ENCODE measurements around the gene LOC128125822.

The LOC128125822 gene

DNA sequence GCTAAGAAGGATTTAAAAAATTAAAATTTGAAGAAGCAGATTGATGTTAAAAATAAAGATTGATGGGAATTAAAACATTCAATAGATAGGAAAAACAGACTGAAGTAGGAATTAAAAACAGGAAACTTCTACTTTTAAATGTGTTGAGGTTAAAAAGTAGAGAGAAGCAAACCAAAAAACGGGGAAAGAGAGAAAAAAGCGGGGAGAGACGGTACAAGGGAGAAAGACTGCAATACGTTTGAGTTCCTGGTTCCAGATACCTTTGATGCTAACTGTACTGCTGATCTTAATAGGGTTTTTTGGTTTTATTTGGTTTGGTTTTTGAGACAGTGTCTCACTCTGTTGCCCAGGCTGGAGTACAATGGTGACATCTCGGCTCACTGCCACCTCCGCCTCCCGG, 27.0 kb downstream of the LOC128125822 start:
- peaks cover 0 to 6% of the 10 kb centered on the region in 2 donors for H3K4me1 ChIP-seq
- TF ChIP-seq POLR2A (IDR thresholded peaks at IDR 0.05) (no peak), CTCF (IDR thresholded peaks at IDR 0.05) (no peak)
- WGBS, 2 donors = 89 to 90% methylated on average over 7 of the region's 7 CpGs
- H3K27me3 ChIP-seq = no peaks in the 10 kb centered on the region
- H3K4me3 ChIP-seq (replicated peaks in 1 of 3) = no peak overlapping the region
- no peak overlapping the region for H3K27ac ChIP-seq
- intact Hi-C loops (cut with DNase I) = loop anchor here (2.0 kb wide), 1 partner anchor 166 kb away; no protein-coding TSS in a partner anchor
- no peak for DNase-seq
- H3K9me3 ChIP-seq = no peaks in the 10 kb centered on the region
- H3K36me3 ChIP-seq = no peaks in the 10 kb centered on the region

DNA sequence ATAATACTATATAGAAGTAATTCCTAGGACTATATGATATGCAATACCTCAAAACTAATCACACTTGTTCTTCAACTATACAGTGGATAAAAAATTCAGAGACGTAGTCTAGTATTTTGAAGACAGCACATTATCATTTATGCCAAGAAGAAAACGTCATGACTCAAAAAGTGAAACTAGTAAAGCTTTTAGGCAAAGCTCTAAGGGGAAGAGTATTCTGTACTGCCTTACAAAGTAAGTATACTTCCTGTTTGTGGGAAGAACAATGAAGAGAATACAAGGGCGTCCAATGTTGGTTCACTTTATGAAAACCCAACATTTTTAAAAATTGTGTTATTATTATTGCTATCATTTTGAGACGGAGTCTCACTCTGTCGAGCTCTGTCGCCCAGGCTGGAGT, 27.9 kb downstream of the LOC128125822 start:
- WGBS, 2 donors = 84 to 85% methylated on average over 6 of the region's 6 CpGs
- no peaks in the 10 kb centered on the region for H3K27me3 ChIP-seq
- peaks cover 0 to 6% of the 10 kb centered on the region in 2 donors for H3K4me1 ChIP-seq
- H3K27ac ChIP-seq = no peak overlapping the region
- H3K9me3 ChIP-seq = no peaks in the 10 kb centered on the region
- no peak overlapping the region for H3K4me3 ChIP-seq (replicated peaks in 1 of 3)
- intact Hi-C loops (cut with DNase I) = no loop called here
- no peak for TF ChIP-seq CTCF (IDR thresholded peaks at IDR 0.05)
- TF ChIP-seq POLR2A (IDR thresholded peaks at IDR 0.05) = no peak
- no peak for DNase-seq
- no peaks in the 10 kb centered on the region for H3K36me3 ChIP-seq

GRCh38 chr6:63609231-63609630, 37.0 kb downstream of the LOC128125822 start:
- no peak overlapping the region for H3K27ac ChIP-seq
- intact Hi-C loops (cut with DNase I) = no loop called here
- H3K27me3 ChIP-seq = no peaks in the 10 kb centered on the region
- TF ChIP-seq POLR2A (IDR thresholded peaks at IDR 0.05) (no peak), CTCF (IDR thresholded peaks at IDR 0.05) (no peak)
- no peak for DNase-seq
- H3K4me1 ChIP-seq = no peaks in the 10 kb centered on the region
- no peak overlapping the region for H3K4me3 ChIP-seq (replicated peaks in 1 of 3)
- WGBS, 2 donors = 95% methylated on average over 1 of the region's 1 CpG
- no peaks in the 10 kb centered on the region for H3K9me3 ChIP-seq
- no peaks in the 10 kb centered on the region for H3K36me3 ChIP-seq

DNA sequence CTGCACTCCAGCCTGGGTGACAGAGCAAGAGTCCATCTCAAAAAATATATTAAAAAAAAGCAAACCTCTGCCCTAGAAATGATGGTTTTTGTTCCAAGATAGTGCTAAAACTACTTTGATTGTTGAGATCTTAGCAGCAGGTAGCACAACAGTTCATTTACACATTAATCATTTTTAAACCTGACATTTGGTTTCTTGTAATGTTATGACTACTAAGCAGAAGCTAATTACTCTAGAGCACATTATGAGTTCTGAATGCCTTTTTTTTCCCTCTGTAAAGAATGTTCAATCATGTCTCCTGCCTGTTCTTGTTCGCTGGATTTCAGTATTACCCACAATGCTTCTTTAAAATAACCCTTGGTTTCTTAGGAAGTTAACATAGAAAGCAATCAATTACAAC, 38.7 kb downstream of the LOC128125822 start:
- intact Hi-C loops (cut with DNase I) = no loop called here
- 36 to 52% methylated on average over 1 of the region's 1 CpG for WGBS, 2 donors
- Histone ChIP-seq H3K27ac (no peak overlapping the region), H3K4me1 (no peaks in the 10 kb centered on the region), H3K36me3 (no peaks in the 10 kb centered on the region), H3K9me3 (no peaks in the 10 kb centered on the region), H3K4me3 (replicated peaks in 1 of 3) (no peak overlapping the region), H3K27me3 (no peaks in the 10 kb centered on the region)
- no peak for DNase-seq
- TF ChIP-seq POLR2A (IDR thresholded peaks at IDR 0.05) (no peak), CTCF (IDR thresholded peaks at IDR 0.05) (no peak)

GRCh38 chr6:63611560-63611959, 39.3 kb downstream of the LOC128125822 start:
- intact Hi-C loops (cut with DNase I) = no loop called here
- TF ChIP-seq CTCF (IDR thresholded peaks at IDR 0.05) (no peak), POLR2A (IDR thresholded peaks at IDR 0.05) (no peak)
- no peak for DNase-seq
- Histone ChIP-seq H3K4me1 (no peaks in the 10 kb centered on the region), H3K27me3 (no peaks in the 10 kb centered on the region), H3K9me3 (no peaks in the 10 kb centered on the region), H3K36me3 (no peaks in the 10 kb centered on the region), H3K4me3 (replicated peaks in 1 of 3) (no peak overlapping the region), H3K27ac (no peak overlapping the region)
- WGBS, 2 donors = 88 to 97% methylated on average over 1 of the region's 1 CpG

Data from thyroid gland (tissue), 4 donors.